IPS-20b (cell line): ENCODE measurements around the gene STAC2.

Source experiments
- H3K27ac ChIP-seq: one replicate; pipeline ENCODE4 v1.5.1; 2013; ENCODE audit warnings: low read length
- H3K27me3 ChIP-seq: 2 replicates; pipeline ENCODE4 v1.6.1; 2013; ENCODE audit warnings: mild to moderate bottlenecking, low read length, inconsistent platforms; ENCODE audit not compliant: insufficient read depth
- H3K36me3 ChIP-seq: 2 replicates; pipeline ENCODE4 v1.6.1; 2013; ENCODE audit warnings: low read depth, mild to moderate bottlenecking, inconsistent platforms, low read length, moderate library complexity; ENCODE audit not compliant: insufficient read depth
- H3K4me1 ChIP-seq: 2 replicates; pipeline ENCODE4 v1.6.1; 2013; ENCODE audit warnings: mild to moderate bottlenecking, control low read depth, inconsistent platforms, low read length, moderate library complexity; ENCODE audit not compliant: insufficient read depth
- H3K4me3 ChIP-seq: 2 replicates; pipeline ENCODE4 v1.5.1; 2013; ENCODE audit warnings: mild to moderate bottlenecking, low read length, inconsistent platforms
- H3K9ac ChIP-seq: 2 replicates; pipeline ENCODE4 v1.6.1; 2013; ENCODE audit warnings: low read depth, mild to moderate bottlenecking, inconsistent platforms, low read length, moderate library complexity
- H3K9me3 ChIP-seq: 2 replicates; pipeline ENCODE4 v1.6.1; 2013; ENCODE audit warnings: mild to moderate bottlenecking, low read depth, low read length, inconsistent platforms; ENCODE audit not compliant: insufficient read depth

The STAC2 gene

GRCh38 chr17:39194089-39194984 is 31.4 kb downstream of the STAC2 start:
- Histone ChIP-seq H3K27me3 (no peaks in the 10 kb centered on the region), H3K36me3 (peaks cover 32% of the 10 kb centered on the region), H3K27ac (peak overlapping the region; percentile 12), H3K9me3 (no peaks in the 10 kb centered on the region), H3K4me1 (peaks cover 12% of the 10 kb centered on the region; the same call in 1 of the 2 replicates), H3K4me3 (peak overlapping the region; percentile 85), H3K9ac (peak overlapping the region; percentile 24; the same call in 1 of the 2 replicates)

- Histone ChIP-seq H3K9me3 (no peaks in the 10 kb centered on the region), H3K36me3 (peaks cover 37% of the 10 kb centered on the region), H3K4me1 (peaks cover 10% of the 10 kb centered on the region; the same call in 1 of the 2 replicates), H3K27ac (no peak overlapping the region), H3K9ac (no peak overlapping the region), H3K27me3 (no peaks in the 10 kb centered on the region), H3K4me3 (no peak overlapping the region)
These were observed 32.4 kb downstream of the STAC2 start for GRCh38 chr17:39193346-39193745.

- Histone ChIP-seq H3K4me1 (peaks cover 6% of the 10 kb centered on the region; the same call in 1 of the 2 replicates), H3K4me3 (no peak overlapping the region), H3K9ac (no peak overlapping the region), H3K27ac (no peak overlapping the region), H3K9me3 (no peaks in the 10 kb centered on the region), H3K36me3 (peaks cover 41% of the 10 kb centered on the region), H3K27me3 (no peaks in the 10 kb centered on the region)
These were observed 32.8 kb downstream of the STAC2 start for GRCh38 chr17:39192901-39193300.

- no peak overlapping the region for H3K9ac ChIP-seq
- H3K9me3 ChIP-seq: no peaks in the 10 kb centered on the region
- no peak overlapping the region for H3K4me3 ChIP-seq
- H3K27ac ChIP-seq: no peak overlapping the region
- H3K27me3 ChIP-seq: no peaks in the 10 kb centered on the region
- H3K36me3 ChIP-seq: peaks cover 51% of the 10 kb centered on the region
- peaks cover 5% of the 10 kb centered on the region; the same call in 1 of the 2 replicates for H3K4me1 ChIP-seq
These were observed 33.8 kb downstream of the STAC2 start for GRCh38 chr17:39191750-39192510.

- no peak overlapping the region for H3K27ac ChIP-seq
- no peaks in the 10 kb centered on the region for H3K27me3 ChIP-seq
- H3K4me1 ChIP-seq: no peaks in the 10 kb centered on the region
- peaks cover 75% of the 10 kb centered on the region for H3K36me3 ChIP-seq
- no peak overlapping the region for H3K9ac ChIP-seq
- H3K4me3 ChIP-seq: no peak overlapping the region
- no peaks in the 10 kb centered on the region for H3K9me3 ChIP-seq
These were observed 38.5 kb downstream of the STAC2 start for GRCh38 chr17:39187152-39187830.

GRCh38 chr17:39186481-39187002 is 39.2 kb downstream of the STAC2 start:
- Histone ChIP-seq H3K4me3 (no peak overlapping the region), H3K27me3 (no peaks in the 10 kb centered on the region), H3K27ac (no peak overlapping the region), H3K4me1 (no peaks in the 10 kb centered on the region), H3K9me3 (no peaks in the 10 kb centered on the region), H3K9ac (no peak overlapping the region), H3K36me3 (peaks cover 67% of the 10 kb centered on the region)

- Histone ChIP-seq H3K9ac (no peak overlapping the region), H3K4me1 (no peaks in the 10 kb centered on the region), H3K36me3 (peaks cover 66% of the 10 kb centered on the region)
These were observed 42.0 kb downstream of the STAC2 start for GRCh38 chr17:39183720-39184119.

GRCh38 chr17:39183045-39183444 is 42.7 kb downstream of the STAC2 start:
- no peaks in the 10 kb centered on the region for H3K9me3 ChIP-seq
- H3K4me1 ChIP-seq: no peaks in the 10 kb centered on the region
- no peak overlapping the region for H3K9ac ChIP-seq
- no peak overlapping the region for H3K27ac ChIP-seq
- H3K27me3 ChIP-seq: no peaks in the 10 kb centered on the region
- no peak overlapping the region for H3K4me3 ChIP-seq
- peaks cover 64% of the 10 kb centered on the region for H3K36me3 ChIP-seq

More at GRCh38 chr17:39183720-39184119, 42.0 kb downstream of the STAC2 start:
- H3K4me3 ChIP-seq: no peak overlapping the region
- H3K27me3 ChIP-seq: no peaks in the 10 kb centered on the region
- no peaks in the 10 kb centered on the region for H3K9me3 ChIP-seq
- no peak overlapping the region for H3K27ac ChIP-seq

- H3K27ac ChIP-seq: no peak overlapping the region
- no peaks in the 10 kb centered on the region for H3K27me3 ChIP-seq
- peaks cover 59% of the 10 kb centered on the region for H3K36me3 ChIP-seq
- no peak overlapping the region for H3K9ac ChIP-seq
- H3K4me1 ChIP-seq: no peaks in the 10 kb centered on the region; the same call in 1 of the 2 replicates
- no peak overlapping the region for H3K4me3 ChIP-seq
- H3K9me3 ChIP-seq: no peaks in the 10 kb centered on the region
These were observed 44.4 kb downstream of the STAC2 start for GRCh38 chr17:39181303-39181702.

- Histone ChIP-seq H3K4me1 (no peaks in the 10 kb centered on the region; the same call in 1 of the 2 replicates), H3K36me3 (peaks cover 38% of the 10 kb centered on the region), H3K27ac (no peak overlapping the region), H3K4me3 (no peak overlapping the region), H3K27me3 (no peaks in the 10 kb centered on the region), H3K9ac (no peak overlapping the region), H3K9me3 (no peaks in the 10 kb centered on the region)
These were observed 47.2 kb downstream of the STAC2 start for GRCh38 chr17:39178536-39178935.

- Histone ChIP-seq H3K27ac (no peak overlapping the region), H3K36me3 (peaks cover 28% of the 10 kb centered on the region), H3K9me3 (no peaks in the 10 kb centered on the region), H3K27me3 (no peaks in the 10 kb centered on the region), H3K9ac (no peak overlapping the region), H3K4me3 (no peak overlapping the region), H3K4me1 (no peaks in the 10 kb centered on the region; the same call in 1 of the 2 replicates)
These were observed 48.5 kb downstream of the STAC2 start for GRCh38 chr17:39177256-39177655.
